HG03439 (cell line): ENCODE measurements around the gene ENOX2.

Source experiments
- ATAC-seq: cut with Tn5 transposase; IDR thresholded peaks from one replicate; pipeline ENCODE4 v1.9.1; 2021; ENCODE audit warnings: mild to moderate bottlenecking, moderate library complexity; ENCODE audit not compliant: unreplicated experiment

Gene ENOX2

GRCh38 chrX:130704053-130705038, 198.7 kb downstream of the ENOX2 start:
- ATAC-seq: no peak

GRCh38 chrX:130702867-130703707, 199.9 kb downstream of the ENOX2 start:
- ATAC-seq: no peak

- ATAC-seq: no peak
Observed at GRCh38 chrX:130700629-130701028, 202.4 kb downstream of the ENOX2 start.

GRCh38 chrX:130699618-130700017, 203.4 kb downstream of the ENOX2 start:
- no peak for ATAC-seq

GRCh38 chrX:130696542-130696941, 206.5 kb downstream of the ENOX2 start:
- no peak for ATAC-seq

- no peak for ATAC-seq
Observed at GRCh38 chrX:130695931-130696330, 207.1 kb downstream of the ENOX2 start.

GRCh38 chrX:130694983-130695382, 208.0 kb downstream of the ENOX2 start:
- ATAC-seq: no peak

GRCh38 chrX:130691576-130691975, 211.4 kb downstream of the ENOX2 start:
- ATAC-seq: no peak

- no peak for ATAC-seq
Observed at GRCh38 chrX:130688360-130688759, 214.6 kb downstream of the ENOX2 start.

GRCh38 chrX:130682990-130683389, 220.0 kb downstream of the ENOX2 start:
- no peak for ATAC-seq

GRCh38 chrX:130680164-130681035, 222.6 kb downstream of the ENOX2 start:
- ATAC-seq: no peak

GRCh38 chrX:130676861-130677260, 226.1 kb downstream of the ENOX2 start:
- ATAC-seq: no peak

GRCh38 chrX:130672214-130672613, 230.8 kb downstream of the ENOX2 start:
- ATAC-seq: no peak

- no peak for ATAC-seq
Observed at GRCh38 chrX:130669233-130669632, 233.8 kb downstream of the ENOX2 start.

- ATAC-seq: no peak
Observed at GRCh38 chrX:130665263-130665662, 237.7 kb downstream of the ENOX2 start.

GRCh38 chrX:130658310-130658709, 244.7 kb downstream of the ENOX2 start:
- ATAC-seq: no peak

GRCh38 chrX:130654409-130654950, 248.5 kb downstream of the ENOX2 start:
- ATAC-seq: no peak

GRCh38 chrX:130652824-130653578, 250.0 kb downstream of the ENOX2 start:
- no peak for ATAC-seq

- no peak for ATAC-seq
Observed at GRCh38 chrX:130649738-130650137, 253.3 kb downstream of the ENOX2 start.

- no peak for ATAC-seq
Observed at GRCh38 chrX:130647468-130647867, 255.5 kb downstream of the ENOX2 start.
